BE2C (cell line): ENCODE data around the gene NOSTRIN.
A peak's percentile ranks its signal among the peaks of the same experiment; 100 is the strongest.

Experiments
- DNase-seq: peaks from one replicate; pipeline ENCODE4 v3.0.0-alpha.2; 2020
- H3K27me3 ChIP-seq: fragments of 250-450 bp; sonication (Bioruptor Pico); 2 replicates; pipeline ENCODE4 v1.5.1; 2020; ENCODE audit warnings: mild to moderate bottlenecking
- H3K36me3 ChIP-seq: fragments of 250-450 bp; sonication (Bioruptor Pico); 2 replicates; pipeline ENCODE4 v1.5.1; 2020; ENCODE audit warnings: mild to moderate bottlenecking
- H3K4me1 ChIP-seq: fragments of 250-450 bp; sonication (Bioruptor Pico); 2 replicates; pipeline ENCODE4 v1.5.1; 2020
- H3K4me3 ChIP-seq: 2 replicates; pipeline ENCODE4 v1.5.1; 2011; ENCODE audit warnings: low read depth, low read length
- H3K9me3 ChIP-seq: fragments of 250-450 bp; sonication (Bioruptor Pico); 2 replicates; pipeline ENCODE4 v1.5.1; 2020
- CTCF ChIP-seq: IDR thresholded peaks from 2 replicates; pipeline ENCODE4 v1.5.1; 2012; ENCODE audit warnings: mild to moderate bottlenecking, low read depth, low read length

Gene NOSTRIN

GRCh38 chr2:168831662-168832061, 29.2 kb downstream of the NOSTRIN start:
- TF ChIP-seq CTCF: no peak

GRCh38 chr2:168835969-168836368, 33.5 kb downstream of the NOSTRIN start:
- Histone ChIP-seq H3K4me1 (no peaks in the 10 kb centered on the region), H3K9me3 (no peaks in the 10 kb centered on the region), H3K36me3 (no peaks in the 10 kb centered on the region), H3K4me3 (no peak overlapping the region), H3K27me3 (no peaks in the 10 kb centered on the region)
- TF ChIP-seq CTCF: no peak
- no peak for DNase-seq

More at GRCh38 chr2:168831662-168832061, 29.2 kb downstream of the NOSTRIN start:
- Histone ChIP-seq H3K4me3 (no peak overlapping the region), H3K9me3 (no peaks in the 10 kb centered on the region), H3K36me3 (no peaks in the 10 kb centered on the region), H3K4me1 (no peaks in the 10 kb centered on the region), H3K27me3 (no peaks in the 10 kb centered on the region)
- no peak for DNase-seq

GRCh38 chr2:168841445-168841844, 39.0 kb downstream of the NOSTRIN start:
- Histone ChIP-seq H3K36me3 (no peaks in the 10 kb centered on the region), H3K27me3 (no peaks in the 10 kb centered on the region), H3K4me3 (no peak overlapping the region), H3K9me3 (no peaks in the 10 kb centered on the region), H3K4me1 (no peaks in the 10 kb centered on the region)
- no peak for TF ChIP-seq CTCF
- DNase-seq: peak; percentile 8

- Histone ChIP-seq H3K4me3 (no peak overlapping the region), H3K9me3 (no peaks in the 10 kb centered on the region), H3K4me1 (no peaks in the 10 kb centered on the region), H3K36me3 (no peaks in the 10 kb centered on the region), H3K27me3 (no peaks in the 10 kb centered on the region)
- no peak for DNase-seq
- no peak for TF ChIP-seq CTCF
Measured at GRCh38 chr2:168843253-168843652, 40.8 kb downstream of the NOSTRIN start.

GRCh38 chr2:168848225-168848624, 45.8 kb downstream of the NOSTRIN start:
- H3K4me3 ChIP-seq: no peak overlapping the region
- peak; percentile 20 for DNase-seq
- TF ChIP-seq CTCF: no peak
- no peaks in the 10 kb centered on the region for H3K27me3 ChIP-seq
- no peaks in the 10 kb centered on the region for H3K4me1 ChIP-seq
- H3K9me3 ChIP-seq: no peaks in the 10 kb centered on the region
- H3K36me3 ChIP-seq: no peaks in the 10 kb centered on the region

- Histone ChIP-seq H3K9me3 (no peaks in the 10 kb centered on the region), H3K36me3 (no peaks in the 10 kb centered on the region), H3K4me1 (no peaks in the 10 kb centered on the region), H3K27me3 (no peaks in the 10 kb centered on the region), H3K4me3 (no peak overlapping the region)
- peak; percentile 20 for TF ChIP-seq CTCF
- DNase-seq: peak; percentile 9
Measured at GRCh38 chr2:168849610-168850009, 47.2 kb downstream of the NOSTRIN start.
